Thoracic aorta (tissue), 2 donors: ENCODE data around the gene DIP2C. TPM values are rescaled to one million over a fixed set of nuclear protein-coding genes. Genes with fewer than 3 reads are reported as not detected.

Source experiments
- ATAC-seq: fragments of 150-250 bp; one replicate; pipeline ENCODE4 v1.8.0; 2017; ENCODE audit warnings: low read depth; ENCODE audit not compliant: insufficient number of reproducible peaks, low FRiP score
- DNase-seq: peaks from one replicate; pipeline ENCODE4 v3.0.0-alpha.2; 2020; ENCODE audit warnings: low spot score
- H3K27ac ChIP-seq, 2 donors: fragments of 200-600 bp; sonication (generic); 1 replicate in 1 of 2; 2 replicates in 1 of 2; pipeline ENCODE4 v1.5.1; 2016; ENCODE audit warnings: mild to moderate bottlenecking in 2 of 2, moderate library complexity in 2 of 2
- H3K27me3 ChIP-seq: fragments of 200-600 bp; sonication (generic); replicated peaks from 2 replicates; pipeline ENCODE4 v1.6.0; 2016; ENCODE audit warnings: mild to moderate bottlenecking; ENCODE audit not compliant: insufficient read depth
- H3K36me3 ChIP-seq: fragments of 200-600 bp; sonication (generic); one replicate; pipeline ENCODE4 v1.5.1; 2016
- H3K4me1 ChIP-seq, 2 donors: fragments of 200-600 bp; sonication (generic); 1 replicate in 1 of 2; 2 replicates in 1 of 2; pipeline versions ENCODE4 v1.5.1 to v1.6.0; 2016; ENCODE audit warnings: low read depth in 2 of 2, mild to moderate bottlenecking in 1 of 2; ENCODE audit not compliant: control insufficient read depth in 1 of 2
- H3K4me3 ChIP-seq: fragments of 200-600 bp; sonication (generic); 2 replicates; pipeline ENCODE4 v1.5.1; 2016; ENCODE audit warnings: mild to moderate bottlenecking
- H3K9me3 ChIP-seq: fragments of 200-600 bp; sonication (generic); 2 replicates; pipeline ENCODE4 v1.5.1; 2016
- total RNA-seq, 2 donors: library from RNA; depleted of rRNA; stranded (reverse); fragments of >200 nt; gene quantifications; one replicate each; pipeline versions ENCODE4 v1.1.0 to v1.2.3, GENCODE V29; 2016
- TF ChIP-seq, protein P1 (sequence below): fragments of 200-600 bp; sonication (generic); IDR thresholded peaks from one replicate; pipeline ENCODE4 v1.5.1; 2019; ENCODE audit warnings: antibody characterized with exemption

DIP2C gene
- total RNA-seq, 2 donors from 2014 or later = 36.8 to 44.0 TPM

GRCh38 chr10:367636-368035 lies 321.8 kb downstream of the DIP2C start:
- H3K36me3 ChIP-seq = peaks cover 19% of the 10 kb centered on the region

GRCh38 chr10:366186-366585 lies 323.3 kb downstream of the DIP2C start:
- H3K27me3 ChIP-seq = no peaks in the 10 kb centered on the region
- H3K9me3 ChIP-seq = no peaks in the 10 kb centered on the region
- ATAC-seq = no peak
- TF ChIP-seq, protein P1, sequence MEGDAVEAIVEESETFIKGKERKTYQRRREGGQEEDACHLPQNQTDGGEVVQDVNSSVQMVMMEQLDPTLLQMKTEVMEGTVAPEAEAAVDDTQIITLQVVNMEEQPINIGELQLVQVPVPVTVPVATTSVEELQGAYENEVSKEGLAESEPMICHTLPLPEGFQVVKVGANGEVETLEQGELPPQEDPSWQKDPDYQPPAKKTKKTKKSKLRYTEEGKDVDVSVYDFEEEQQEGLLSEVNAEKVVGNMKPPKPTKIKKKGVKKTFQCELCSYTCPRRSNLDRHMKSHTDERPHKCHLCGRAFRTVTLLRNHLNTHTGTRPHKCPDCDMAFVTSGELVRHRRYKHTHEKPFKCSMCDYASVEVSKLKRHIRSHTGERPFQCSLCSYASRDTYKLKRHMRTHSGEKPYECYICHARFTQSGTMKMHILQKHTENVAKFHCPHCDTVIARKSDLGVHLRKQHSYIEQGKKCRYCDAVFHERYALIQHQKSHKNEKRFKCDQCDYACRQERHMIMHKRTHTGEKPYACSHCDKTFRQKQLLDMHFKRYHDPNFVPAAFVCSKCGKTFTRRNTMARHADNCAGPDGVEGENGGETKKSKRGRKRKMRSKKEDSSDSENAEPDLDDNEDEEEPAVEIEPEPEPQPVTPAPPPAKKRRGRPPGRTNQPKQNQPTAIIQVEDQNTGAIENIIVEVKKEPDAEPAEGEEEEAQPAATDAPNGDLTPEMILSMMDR = no peak
- peaks cover 24% of the 10 kb centered on the region for H3K36me3 ChIP-seq
- H3K4me1 ChIP-seq = peaks cover 16 to 41% of the 10 kb centered on the region in 2 donors
- no peak overlapping the region for H3K27ac ChIP-seq
- no peak for DNase-seq
- H3K4me3 ChIP-seq = no peak overlapping the region

More at GRCh38 chr10:367636-368035, 321.8 kb downstream of the DIP2C start:
- Histone ChIP-seq H3K4me1 (peaks cover 23 to 43% of the 10 kb centered on the region in 2 donors), H3K27ac (no peak overlapping the region), H3K27me3 (no peaks in the 10 kb centered on the region), H3K4me3 (no peak overlapping the region), H3K9me3 (no peaks in the 10 kb centered on the region)
- TF ChIP-seq, protein P1 = no peak
- ATAC-seq (no peak), DNase-seq (no peak)

DNA sequence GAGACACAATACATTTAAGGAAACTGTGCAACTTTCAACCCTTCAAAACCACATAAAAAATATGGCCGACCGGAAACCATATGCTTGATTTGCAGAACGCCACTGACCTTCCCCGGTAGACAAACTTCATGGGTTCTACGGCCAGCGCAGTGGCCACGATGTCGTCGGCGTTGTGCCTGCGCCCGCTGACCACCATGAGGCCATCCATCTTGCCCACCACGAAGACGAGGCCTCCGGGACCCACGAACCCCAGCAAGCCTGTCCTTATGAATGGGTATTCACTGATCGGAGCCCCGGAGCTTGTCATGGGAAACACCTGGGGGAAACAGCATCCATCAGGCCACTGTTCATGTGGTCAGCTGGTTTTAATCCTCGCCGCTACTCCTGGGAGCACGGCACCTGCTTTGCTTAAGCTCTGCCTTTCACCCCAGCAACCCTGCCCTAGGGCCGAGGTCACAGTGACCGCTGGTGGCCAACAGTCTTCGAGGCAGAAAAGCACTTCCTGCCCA lies 325.1 kb downstream of the DIP2C start:
- no peak overlapping the region for H3K4me3 ChIP-seq
- no peak overlapping the region for H3K27ac ChIP-seq
- H3K36me3 ChIP-seq = peaks cover 24% of the 10 kb centered on the region
- peaks cover 12 to 37% of the 10 kb centered on the region in 2 donors for H3K4me1 ChIP-seq
- TF ChIP-seq, protein P1 = no peak
- DNase-seq (no peak), ATAC-seq (no peak)
- H3K27me3 ChIP-seq = no peaks in the 10 kb centered on the region
- H3K9me3 ChIP-seq = no peaks in the 10 kb centered on the region

DNA sequence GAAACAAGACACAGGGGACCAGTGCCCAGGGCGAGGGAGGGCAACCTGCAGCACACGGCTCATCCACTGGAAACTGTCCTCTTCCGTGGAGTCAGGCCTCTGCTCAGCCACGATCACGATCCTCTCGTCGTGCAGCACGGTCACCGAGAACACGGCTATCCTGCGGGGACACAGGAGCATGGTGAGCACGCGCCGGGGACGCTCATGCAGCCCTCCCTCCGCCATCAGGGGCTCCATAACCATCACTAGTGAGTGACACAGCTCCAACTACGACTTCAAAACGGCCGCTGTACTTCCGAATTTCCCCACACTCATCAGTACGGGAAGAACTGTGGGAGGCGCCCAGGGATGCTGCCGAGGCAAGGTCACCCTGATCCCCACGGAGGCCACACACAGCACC lies 326.3 kb downstream of the DIP2C start:
- ATAC-seq = no peak
- DNase-seq = no peak
- Histone ChIP-seq H3K36me3 (peaks cover 24% of the 10 kb centered on the region), H3K4me1 (peaks cover 0 to 25% of the 10 kb centered on the region in 2 donors), H3K27ac (no peak overlapping the region), H3K27me3 (no peaks in the 10 kb centered on the region), H3K4me3 (no peak overlapping the region), H3K9me3 (no peaks in the 10 kb centered on the region)
- TF ChIP-seq, protein P1 = no peak

DNA sequence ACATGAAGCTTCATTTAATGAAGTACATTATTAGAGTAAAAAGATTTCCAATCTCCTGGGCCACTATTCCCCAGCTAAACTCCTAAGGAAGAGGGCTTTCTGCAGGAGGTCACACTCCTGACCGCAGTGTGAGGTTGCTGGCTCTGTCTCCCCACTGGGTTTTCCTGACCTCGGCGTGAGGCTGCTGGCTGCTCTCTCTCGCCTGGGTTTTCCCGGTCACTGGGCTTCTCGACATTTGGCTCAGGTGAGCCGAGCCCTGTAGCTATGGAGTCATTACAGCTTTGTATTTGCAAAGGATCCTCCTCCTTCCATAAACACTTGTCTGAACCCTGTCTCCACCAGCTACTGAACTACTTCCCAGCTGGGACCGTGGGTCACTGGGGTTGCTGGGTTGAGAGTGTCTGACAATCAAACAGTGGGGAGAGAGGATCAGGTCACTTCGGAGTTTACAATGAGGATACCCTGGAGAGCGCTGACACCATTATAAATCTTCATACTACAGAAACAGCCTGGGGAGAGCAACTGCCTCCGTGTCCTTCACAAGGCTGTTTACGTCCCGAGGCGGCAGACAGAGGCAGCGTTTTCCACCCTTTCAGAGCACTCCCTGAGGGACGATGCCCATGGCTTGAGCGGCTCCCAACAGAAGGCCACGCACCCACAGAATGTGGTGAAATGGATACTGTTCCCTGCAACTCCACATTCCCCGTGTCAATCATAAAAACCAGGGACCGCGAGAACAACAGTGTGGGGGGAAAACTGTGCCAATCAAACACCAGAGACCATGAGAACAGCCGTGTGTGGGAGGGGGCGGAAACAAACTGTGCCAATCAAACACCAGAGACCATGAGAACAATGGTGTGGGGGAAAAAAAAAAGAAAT lies 328.0 kb downstream of the DIP2C start:
- ATAC-seq = no peak
- TF ChIP-seq, protein P1 = no peak
- peaks cover 30% of the 10 kb centered on the region for H3K36me3 ChIP-seq
- DNase-seq = no peak
- no peak overlapping the region for H3K4me3 ChIP-seq
- no peak overlapping the region for H3K27ac ChIP-seq
- H3K9me3 ChIP-seq = no peaks in the 10 kb centered on the region
- H3K27me3 ChIP-seq = no peaks in the 10 kb centered on the region
- peaks cover 0 to 24% of the 10 kb centered on the region in 2 donors for H3K4me1 ChIP-seq
